Cardiac fibroblast (primary cell): ENCODE measurements around the gene PCGF2.
A peak's percentile ranks its signal among the peaks of the same experiment; 100 is the strongest.
"Not testable (repeated sequence)": the region's sequence is repeated elsewhere in the genome, so short reads cannot be mapped to it uniquely, and the experiment has no call there.

Source experiments
- DNase-seq, 2 donors: peaks; one replicate each; pipeline versions ENCODE4 v3.0.0 to v3.0.0-alpha.2; 2010; ENCODE audit warnings: low read depth in 2 of 2
- H3K4me3 ChIP-seq, 2 donors: replicated peaks in 1 of 2; 1 replicate in 1 of 2; 2 replicates in 1 of 2; pipeline ENCODE4 v1.5.1; 2011; ENCODE audit warnings: low read depth in 2 of 2, low read length in 2 of 2, mild to moderate bottlenecking in 2 of 2, moderate library complexity in 1 of 2
- TF ChIP-seq, protein P1 (sequence below): IDR thresholded peaks from one replicate; pipeline ENCODE4 v1.5.1; 2011; ENCODE audit warnings: low read depth, mild to moderate bottlenecking, low read length, inconsistent platforms

Gene PCGF2

DNA sequence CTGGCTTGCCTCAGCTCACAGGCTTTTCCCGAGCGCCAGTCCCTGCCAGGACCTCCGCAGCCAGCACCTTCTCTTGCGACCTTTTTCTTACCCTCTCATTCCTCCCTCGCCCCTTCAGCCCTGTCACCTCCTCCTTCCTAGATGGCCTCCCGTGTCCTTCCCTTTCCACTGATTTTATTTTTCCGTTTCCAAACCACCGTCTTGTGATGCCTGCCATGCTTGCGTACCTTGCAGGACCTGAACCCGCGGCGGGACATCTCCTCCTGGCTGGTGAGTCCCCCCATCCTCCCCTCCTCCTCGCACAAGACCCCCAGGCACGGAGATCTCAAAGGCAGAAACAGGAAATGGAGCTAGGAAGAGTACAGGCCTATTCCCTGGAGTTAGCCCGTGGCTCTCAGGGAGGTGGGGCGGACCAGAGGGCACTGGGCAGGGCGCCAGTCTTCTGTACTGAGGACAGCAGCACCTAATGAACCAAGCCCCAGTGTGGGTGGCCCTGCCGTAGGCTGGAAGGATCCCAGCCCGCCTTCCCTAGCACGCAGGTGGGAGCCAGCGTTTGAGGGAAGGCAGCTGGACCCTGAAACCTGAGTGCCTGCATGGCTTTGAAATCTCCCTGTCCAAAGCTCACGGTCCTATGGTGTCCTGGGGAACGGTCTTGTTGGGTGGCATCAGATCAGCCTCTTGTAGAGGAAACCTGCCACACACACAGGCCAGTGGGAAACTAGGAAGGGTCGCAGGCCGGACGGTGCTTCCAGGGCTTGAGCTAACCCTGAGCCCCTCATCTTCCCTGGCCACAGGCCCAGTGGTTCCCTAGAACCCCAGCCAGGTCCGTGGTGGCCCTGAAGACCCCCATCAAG is 17.4 kb downstream of the PCGF2 start:
- H3K4me3 ChIP-seq = peak overlapping the region; percentile 57 to 77
- DNase-seq = peak; percentile 66 to 71
- TF ChIP-seq, protein P1, sequence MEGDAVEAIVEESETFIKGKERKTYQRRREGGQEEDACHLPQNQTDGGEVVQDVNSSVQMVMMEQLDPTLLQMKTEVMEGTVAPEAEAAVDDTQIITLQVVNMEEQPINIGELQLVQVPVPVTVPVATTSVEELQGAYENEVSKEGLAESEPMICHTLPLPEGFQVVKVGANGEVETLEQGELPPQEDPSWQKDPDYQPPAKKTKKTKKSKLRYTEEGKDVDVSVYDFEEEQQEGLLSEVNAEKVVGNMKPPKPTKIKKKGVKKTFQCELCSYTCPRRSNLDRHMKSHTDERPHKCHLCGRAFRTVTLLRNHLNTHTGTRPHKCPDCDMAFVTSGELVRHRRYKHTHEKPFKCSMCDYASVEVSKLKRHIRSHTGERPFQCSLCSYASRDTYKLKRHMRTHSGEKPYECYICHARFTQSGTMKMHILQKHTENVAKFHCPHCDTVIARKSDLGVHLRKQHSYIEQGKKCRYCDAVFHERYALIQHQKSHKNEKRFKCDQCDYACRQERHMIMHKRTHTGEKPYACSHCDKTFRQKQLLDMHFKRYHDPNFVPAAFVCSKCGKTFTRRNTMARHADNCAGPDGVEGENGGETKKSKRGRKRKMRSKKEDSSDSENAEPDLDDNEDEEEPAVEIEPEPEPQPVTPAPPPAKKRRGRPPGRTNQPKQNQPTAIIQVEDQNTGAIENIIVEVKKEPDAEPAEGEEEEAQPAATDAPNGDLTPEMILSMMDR = no peak

DNA sequence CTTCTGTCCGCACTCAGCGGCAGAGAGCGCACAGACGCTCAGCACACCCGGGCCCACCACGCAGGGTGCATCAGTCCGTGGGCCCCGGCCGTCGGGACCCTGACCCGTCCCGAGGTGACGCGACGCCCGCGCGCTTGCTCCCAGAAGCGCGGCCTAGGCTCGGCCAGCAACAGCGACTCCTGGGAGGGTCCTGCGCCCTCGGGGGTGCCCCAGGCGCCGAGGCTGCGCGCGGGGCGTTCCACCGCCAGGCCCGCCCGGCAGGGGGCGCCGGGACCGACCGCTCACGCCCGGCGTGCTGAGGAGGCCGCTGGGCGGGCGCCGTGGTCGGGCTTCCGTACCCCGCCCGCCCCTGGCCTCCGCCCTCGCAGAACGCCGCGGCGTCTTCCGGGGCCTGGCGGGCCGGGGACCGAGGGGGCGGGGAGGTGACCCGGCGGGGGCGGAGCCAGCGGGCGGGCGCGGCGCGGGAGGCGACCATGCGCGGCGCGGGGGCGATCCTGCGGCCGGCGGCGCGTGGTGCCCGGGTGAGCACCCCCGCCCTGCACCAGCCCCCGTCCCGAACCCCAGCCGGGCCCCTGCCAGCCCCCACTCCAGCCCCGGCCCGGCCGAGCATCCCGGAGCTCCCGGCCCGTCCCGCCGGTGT is 18.1 kb downstream of the PCGF2 start, which contains the start of gene CISD3:
CISD3 (plus strand) TSS at position 456 of the 640 bp plus-strand sequence; CDS start at position 474, 18 bp downstream.
- TF ChIP-seq, protein P1 = no peak

DNA sequence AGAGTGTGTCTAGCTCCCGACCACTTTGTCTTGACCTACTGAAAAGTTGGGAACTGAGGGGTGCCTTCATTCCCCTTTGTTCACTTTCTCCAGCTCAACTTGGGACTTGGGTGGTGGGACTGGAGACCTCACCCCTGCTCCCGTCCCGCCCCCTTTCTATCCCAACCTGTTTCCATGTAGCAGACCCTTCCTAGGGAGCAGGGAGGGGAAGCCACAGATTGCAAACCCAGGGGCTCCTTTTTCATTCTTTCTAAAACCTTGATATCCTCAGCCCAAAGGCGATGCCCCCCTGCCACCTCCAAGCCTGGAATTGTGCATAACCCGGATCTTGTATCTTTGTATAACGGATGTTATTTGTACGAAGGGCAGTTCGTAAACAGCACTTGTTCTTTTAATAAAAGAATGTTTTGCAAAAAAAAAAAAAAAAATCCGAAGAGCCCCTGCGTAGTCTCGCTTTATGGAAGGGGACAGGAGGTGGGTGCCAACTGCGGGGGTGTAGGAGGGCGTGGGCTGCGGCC is 18.7 kb downstream of the PCGF2 start:
- no peak for DNase-seq
- TF ChIP-seq, protein P1 = no peak
- peak overlapping the region; percentile 47 to 60 for H3K4me3 ChIP-seq

More for the DNA sequence above, 18.1 kb downstream of the PCGF2 start, which contains the start of gene CISD3:
- H3K4me3 ChIP-seq = peak within 1 kb of the TSS; percentile 57 to 77
- peak; percentile 74 to 90 for DNase-seq

DNA sequence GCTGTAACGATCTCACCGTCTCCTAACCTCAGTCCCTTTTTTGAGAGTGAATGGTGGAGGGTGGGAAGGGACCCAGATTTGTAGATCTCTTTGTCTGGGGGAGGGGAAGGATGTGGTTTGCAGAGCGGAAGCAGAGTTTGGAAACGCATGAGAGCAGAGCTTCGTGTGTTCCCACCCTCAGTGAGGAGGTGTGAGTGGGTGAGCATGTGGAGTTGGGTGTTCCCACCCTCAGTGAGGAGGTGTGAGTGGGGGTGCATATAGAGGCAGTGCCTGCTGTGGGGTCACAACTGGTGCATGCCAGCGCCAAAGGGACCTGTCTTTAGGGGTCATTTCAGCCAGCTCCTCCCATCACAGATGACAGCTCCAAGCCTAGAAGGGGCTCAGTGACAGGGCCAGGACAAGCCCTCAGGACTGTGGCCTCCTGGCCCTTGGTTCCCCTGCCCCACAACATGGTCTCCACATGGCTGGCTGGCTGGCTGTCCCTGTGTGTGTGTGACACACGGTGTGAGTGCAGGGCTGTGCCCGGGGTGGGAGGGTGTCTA is 19.8 kb downstream of the PCGF2 start:
- H3K4me3 ChIP-seq = no peak overlapping the region
- DNase-seq = no peak
- TF ChIP-seq, protein P1 = no peak

DNA sequence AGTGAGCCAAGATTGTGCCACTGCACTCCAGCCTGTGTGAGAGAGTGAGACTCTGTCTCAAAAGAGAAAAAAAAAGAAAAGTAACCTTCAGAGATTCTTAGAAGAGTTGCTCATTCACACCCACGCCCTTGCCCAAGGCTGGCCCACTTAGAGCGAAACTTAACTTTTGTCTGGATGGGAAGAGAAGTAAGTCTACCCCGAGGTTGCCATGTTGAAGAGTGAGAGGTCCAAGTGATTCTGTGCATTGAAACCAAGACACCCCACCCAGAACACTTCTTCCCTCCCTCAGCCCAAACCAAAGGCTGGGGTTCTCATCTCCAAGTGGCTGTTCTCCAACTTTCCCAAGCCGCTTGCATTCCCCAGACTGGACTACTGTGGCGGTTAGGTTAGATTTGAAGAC is 20.4 kb downstream of the PCGF2 start:
- DNase-seq = no peak
- TF ChIP-seq, protein P1 = no peak
- H3K4me3 ChIP-seq = no peak overlapping the region

DNA sequence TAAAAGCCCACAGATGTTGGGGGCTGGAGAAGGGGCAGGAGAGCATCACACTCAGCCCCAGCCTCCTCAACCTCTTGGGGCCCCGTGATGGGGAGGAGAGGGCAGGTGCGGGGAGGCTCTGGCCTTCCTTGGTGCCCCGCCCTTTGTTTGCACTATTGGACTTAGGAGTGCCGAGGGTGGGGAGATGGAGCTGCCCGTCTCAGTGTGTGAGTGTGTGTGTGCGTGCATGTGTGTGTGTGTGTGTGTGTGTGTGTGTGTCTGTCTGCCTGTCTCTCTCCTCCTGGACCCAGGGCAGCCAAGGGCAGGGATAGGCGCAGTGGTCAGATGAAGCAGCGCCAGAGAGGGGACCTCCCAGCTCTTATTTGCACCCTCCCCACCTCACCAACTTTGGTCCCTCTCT is 22.0 kb downstream of the PCGF2 start:
- not testable (repeated sequence) for DNase-seq, H3K4me3 ChIP-seq

DNA sequence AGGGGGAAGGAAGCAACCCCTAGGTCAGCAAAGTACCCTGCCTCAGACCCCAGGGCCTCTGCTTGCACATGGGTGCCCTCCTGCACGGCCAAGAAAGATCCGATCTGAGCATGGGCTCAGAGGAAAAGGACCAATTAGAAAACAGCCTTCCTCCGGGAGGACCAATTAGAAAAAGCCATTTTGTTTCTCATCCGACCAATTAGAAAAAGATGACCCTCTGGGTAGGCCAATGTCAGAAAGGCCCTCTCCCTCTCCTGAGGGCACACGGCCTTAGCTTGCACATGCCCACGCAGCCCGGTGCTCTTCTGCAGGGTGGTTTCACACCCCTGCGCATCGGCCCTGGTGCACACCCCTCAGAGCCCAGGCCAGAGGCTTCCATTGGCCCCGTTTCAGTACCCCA is 23.1 kb downstream of the PCGF2 start:
- TF ChIP-seq, protein P1 = no peak
- H3K4me3 ChIP-seq = no peak overlapping the region
- no peak for DNase-seq
